Caco-2 (cell line): ENCODE data around the gene FBN2. TPM values are rescaled to one million over a fixed set of nuclear protein-coding genes. Genes with fewer than 3 reads are reported as not detected.
A peak's percentile ranks its signal among the peaks of the same experiment; 100 is the strongest.

Experiments
- BruUV-seq: library from RNA; stranded (reverse); fragments of 400-500 nt; replicated peaks from 2 replicates; lab custom pipeline; 2021; lab: Mats Ljungman, UMichigan
- CTCF ChIA-PET: fragments of 300-600 bp; sonication (Branson Sonifier 250); formaldehyde crosslinking; loops from one replicate; lab custom pipeline; 2022; ENCODE audit warnings: antibody characterized with exemption; lab: Charles Lee
- POLR2A ChIA-PET: fragments of 300-600 bp; sonication (Branson Sonifier 250); formaldehyde crosslinking; loops from one replicate; lab custom pipeline; 2022; ENCODE audit warnings: antibody characterized with exemption; lab: Charles Lee
- DNase-seq, 2 experiments: peaks; one replicate each; pipeline versions ENCODE4 v3.0.0 to v3.0.0-alpha.2; 2020 to 2022
- H3K27me3 ChIP-seq: replicated peaks from 2 replicates; pipeline ENCODE4 v1.6.0; 2011; ENCODE audit warnings: low read length; ENCODE audit not compliant: control insufficient read depth, insufficient read depth
- H3K36me3 ChIP-seq: 2 replicates; pipeline ENCODE4 v1.5.1; 2011; ENCODE audit warnings: low read length; ENCODE audit not compliant: control insufficient read depth, insufficient read depth
- H3K4me1 ChIP-seq: fragments of 250-450 bp; sonication (Bioruptor Pico); 2 replicates; pipeline ENCODE4 v1.5.1; 2020; ENCODE audit warnings: mild to moderate bottlenecking
- H3K4me3 ChIP-seq: 2 replicates; pipeline ENCODE4 v1.5.1; 2011; ENCODE audit warnings: low read depth, mild to moderate bottlenecking, control low read depth, low read length
- H3K9me3 ChIP-seq: fragments of 250-450 bp; sonication (Bioruptor Pico); 2 replicates; pipeline ENCODE4 v1.5.1; 2020; ENCODE audit warnings: mild to moderate bottlenecking, moderate library complexity
- H3K27ac Mint-ChIP-seq: one replicate; pipeline ENCODE4 v1.8.0; 2022; ENCODE audit warnings: mixed read lengths; ENCODE audit not compliant: unreplicated experiment
- H3K27me3 Mint-ChIP-seq: one replicate; pipeline ENCODE4 v1.8.0; 2022; ENCODE audit warnings: mixed read lengths; ENCODE audit not compliant: insufficient read depth, unreplicated experiment
- H3K36me3 Mint-ChIP-seq: one replicate; pipeline ENCODE4 v1.8.0; 2022; ENCODE audit warnings: mild to moderate bottlenecking, mixed read lengths; ENCODE audit not compliant: insufficient read depth, unreplicated experiment
- H3K4me1 Mint-ChIP-seq: one replicate; pipeline ENCODE4 v1.8.0; 2022; ENCODE audit warnings: low read depth, mixed read lengths; ENCODE audit not compliant: unreplicated experiment
- H3K4me3 Mint-ChIP-seq: one replicate; pipeline ENCODE4 v1.8.0; 2022; ENCODE audit warnings: mild to moderate bottlenecking, moderate library complexity, mixed read lengths; ENCODE audit not compliant: unreplicated experiment
- H3K9me3 Mint-ChIP-seq: one replicate; pipeline ENCODE4 v1.8.0; 2022; ENCODE audit warnings: mixed read lengths; ENCODE audit not compliant: unreplicated experiment
- CTCF ChIP-seq, 2 experiments: fragments of 200-600 bp in 1 of 2; IDR thresholded peaks; 1 replicate in 1 of 2; 2 replicates in 1 of 2; pipeline versions ENCODE4 v1.5.1 to v1.8.0; 2011 to 2022; ENCODE audit warnings: antibody characterized with exemption in 1 of 2, control low read depth in 1 of 2, inconsistent platforms in 1 of 2, low read depth in 1 of 2, low read length in 1 of 2, mild to moderate bottlenecking in 1 of 2, moderate library complexity in 1 of 2; ENCODE audit not compliant: insufficient read depth in 1 of 2, severe bottlenecking in 1 of 2, unreplicated experiment in 1 of 2
- intact Hi-C: fragments of 100-400 bp; cut with micrococcal nuclease; formaldehyde crosslinking; loops from one replicate; pipeline ENCODE4 v1.10.0; 2022; ENCODE audit not compliant: unreplicated experiment
- total RNA-seq: library from RNA; stranded (reverse); gene quantifications from 2 replicates; pipeline ENCODE4 v1.2.3, GENCODE V29; 2022

Gene FBN2
- total RNA-seq, 1 experiment from 2014 or later = 0.09 TPM

GRCh38 chr5:128216285-128216684, 321.8 kb downstream of the FBN2 start:
- Mint-ChIP-seq H3K4me1 (no peaks in the 10 kb centered on the region), H3K27me3 (no peaks in the 10 kb centered on the region), H3K36me3 (no peaks in the 10 kb centered on the region), H3K27ac (no peak overlapping the region), H3K9me3 (no peaks in the 10 kb centered on the region), H3K4me3 (no peak overlapping the region)
- Histone ChIP-seq H3K27me3 (no peaks in the 10 kb centered on the region), H3K36me3 (no peaks in the 10 kb centered on the region), H3K9me3 (no peaks in the 10 kb centered on the region), H3K4me3 (no peak overlapping the region), H3K4me1 (no peaks in the 10 kb centered on the region)
- no peak for TF ChIP-seq CTCF (IDR thresholded peaks at IDR 0.05; ENCODE audit: insufficient read depth in 1 of 2, low read depth in 1 of 2, low read length in 1 of 2, severe bottlenecking in 1 of 2, unreplicated experiment in 1 of 2)
- ChIA-PET POLR2A (no interaction called here), CTCF (no interaction called here)
- intact Hi-C loops = loop anchor here (10.0 kb wide), 3 partner anchors 139 to 1549 kb away; no protein-coding TSS in a partner anchor
- DNase-seq = no peak
- BruUV-seq = no TSS peak

GRCh38 chr5:128213833-128214232, 324.2 kb downstream of the FBN2 start:
- intact Hi-C loops = loop anchor here (1.0 to 10.0 kb wide), 10 partner anchors 141 to 1551 kb away; no protein-coding TSS in a partner anchor
- no peaks in the 10 kb centered on the region for H3K9me3 ChIP-seq
- Mint-ChIP-seq H3K9me3 (no peaks in the 10 kb centered on the region), H3K4me3 (no peak overlapping the region), H3K27me3 (no peaks in the 10 kb centered on the region), H3K27ac (no peak overlapping the region), H3K4me1 (no peaks in the 10 kb centered on the region), H3K36me3 (no peaks in the 10 kb centered on the region)
- BruUV-seq = no TSS peak
- ChIA-PET POLR2A (no interaction called here), CTCF (no interaction called here)
- no peaks in the 10 kb centered on the region for H3K36me3 ChIP-seq
- H3K4me1 ChIP-seq = no peaks in the 10 kb centered on the region
- no peak for DNase-seq
- TF ChIP-seq CTCF (IDR thresholded peaks at IDR 0.05; ENCODE audit: insufficient read depth in 1 of 2, low read depth in 1 of 2, low read length in 1 of 2, severe bottlenecking in 1 of 2, unreplicated experiment in 1 of 2) = no peak
- no peak overlapping the region for H3K4me3 ChIP-seq
- no peaks in the 10 kb centered on the region for H3K27me3 ChIP-seq

- H3K36me3 Mint-ChIP-seq = no peaks in the 10 kb centered on the region
- no peak overlapping the region for H3K27ac Mint-ChIP-seq
- Histone ChIP-seq H3K4me1 (no peaks in the 10 kb centered on the region), H3K27me3 (no peaks in the 10 kb centered on the region), H3K9me3 (no peaks in the 10 kb centered on the region), H3K4me3 (no peak overlapping the region), H3K36me3 (no peaks in the 10 kb centered on the region)
- DNase-seq = peak; percentile 60 to 69
- no TSS peak for BruUV-seq
- CTCF ChIA-PET = no interaction called here
- intact Hi-C loops = loop anchor here (1.0 to 10.0 kb wide), 10 partner anchors 141 to 1551 kb away; no protein-coding TSS in a partner anchor
- TF ChIP-seq CTCF (IDR thresholded peaks at IDR 0.05; ENCODE audit: insufficient read depth in 1 of 2, low read depth in 1 of 2, low read length in 1 of 2, severe bottlenecking in 1 of 2, unreplicated experiment in 1 of 2) = peak; percentile 74 to 87
- no peaks in the 10 kb centered on the region for H3K9me3 Mint-ChIP-seq
- no peak overlapping the region for H3K4me3 Mint-ChIP-seq
- no peaks in the 10 kb centered on the region for H3K27me3 Mint-ChIP-seq
- no peaks in the 10 kb centered on the region for H3K4me1 Mint-ChIP-seq
- POLR2A ChIA-PET = no interaction called here
Measured at GRCh38 chr5:128213340-128213739, 324.7 kb downstream of the FBN2 start.
